ENCODE results near the gene CMBL.

DNA sequence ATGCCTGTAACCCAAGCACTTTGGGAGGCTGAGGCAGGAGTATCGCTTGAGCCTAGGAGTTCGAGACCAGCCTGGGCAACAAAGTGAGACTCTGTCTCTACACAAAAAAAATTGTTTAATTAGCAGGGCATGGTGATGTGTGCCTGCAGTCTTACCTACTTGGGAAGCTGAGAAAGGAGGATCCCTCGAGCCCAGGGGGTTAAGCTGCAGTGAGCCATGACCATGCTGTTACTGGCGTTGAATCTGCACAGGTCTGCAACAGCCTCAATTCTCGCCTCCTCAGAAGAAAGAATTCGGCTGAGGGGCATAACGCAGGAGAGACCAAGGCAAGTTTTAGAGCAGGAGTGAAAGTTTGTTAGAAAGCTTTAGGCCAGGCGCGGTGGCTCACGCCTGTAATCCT lies 39.6 kb downstream of the CMBL start:
- TF ChIP-seq, protein P1, sequence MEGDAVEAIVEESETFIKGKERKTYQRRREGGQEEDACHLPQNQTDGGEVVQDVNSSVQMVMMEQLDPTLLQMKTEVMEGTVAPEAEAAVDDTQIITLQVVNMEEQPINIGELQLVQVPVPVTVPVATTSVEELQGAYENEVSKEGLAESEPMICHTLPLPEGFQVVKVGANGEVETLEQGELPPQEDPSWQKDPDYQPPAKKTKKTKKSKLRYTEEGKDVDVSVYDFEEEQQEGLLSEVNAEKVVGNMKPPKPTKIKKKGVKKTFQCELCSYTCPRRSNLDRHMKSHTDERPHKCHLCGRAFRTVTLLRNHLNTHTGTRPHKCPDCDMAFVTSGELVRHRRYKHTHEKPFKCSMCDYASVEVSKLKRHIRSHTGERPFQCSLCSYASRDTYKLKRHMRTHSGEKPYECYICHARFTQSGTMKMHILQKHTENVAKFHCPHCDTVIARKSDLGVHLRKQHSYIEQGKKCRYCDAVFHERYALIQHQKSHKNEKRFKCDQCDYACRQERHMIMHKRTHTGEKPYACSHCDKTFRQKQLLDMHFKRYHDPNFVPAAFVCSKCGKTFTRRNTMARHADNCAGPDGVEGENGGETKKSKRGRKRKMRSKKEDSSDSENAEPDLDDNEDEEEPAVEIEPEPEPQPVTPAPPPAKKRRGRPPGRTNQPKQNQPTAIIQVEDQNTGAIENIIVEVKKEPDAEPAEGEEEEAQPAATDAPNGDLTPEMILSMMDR (IDR thresholded peaks at IDR 0.05), result no peak
- no peak for TF ChIP-seq EZH2 (IDR thresholded peaks at IDR 0.05; ENCODE audit: borderline replicate concordance, insufficient read depth, low read depth, low read length, poor library complexity, severe bottlenecking)

Data from B cell (primary cell).